Midbrain (tissue), 1 donor: ENCODE data around the gene BMP7.
A peak's percentile ranks its signal among the peaks of the same experiment; 100 is the strongest.
"Not testable (repeated sequence)": the region's sequence is repeated elsewhere in the genome, so short reads cannot be mapped to it uniquely, and the experiment has no call there.

Experiments used
- DNase-seq: peaks from one replicate; lab custom pipeline; 2025; lab: John Stamatoyannopoulos, UW

The BMP7 gene

GRCh38 chr20:57265336-57265996, 975 bp downstream of the BMP7 start:
- DNase-seq: no peak

GRCh38 chr20:57264908-57265335, 1.5 kb downstream of the BMP7 start:
- not testable (repeated sequence) for DNase-seq

DNA sequence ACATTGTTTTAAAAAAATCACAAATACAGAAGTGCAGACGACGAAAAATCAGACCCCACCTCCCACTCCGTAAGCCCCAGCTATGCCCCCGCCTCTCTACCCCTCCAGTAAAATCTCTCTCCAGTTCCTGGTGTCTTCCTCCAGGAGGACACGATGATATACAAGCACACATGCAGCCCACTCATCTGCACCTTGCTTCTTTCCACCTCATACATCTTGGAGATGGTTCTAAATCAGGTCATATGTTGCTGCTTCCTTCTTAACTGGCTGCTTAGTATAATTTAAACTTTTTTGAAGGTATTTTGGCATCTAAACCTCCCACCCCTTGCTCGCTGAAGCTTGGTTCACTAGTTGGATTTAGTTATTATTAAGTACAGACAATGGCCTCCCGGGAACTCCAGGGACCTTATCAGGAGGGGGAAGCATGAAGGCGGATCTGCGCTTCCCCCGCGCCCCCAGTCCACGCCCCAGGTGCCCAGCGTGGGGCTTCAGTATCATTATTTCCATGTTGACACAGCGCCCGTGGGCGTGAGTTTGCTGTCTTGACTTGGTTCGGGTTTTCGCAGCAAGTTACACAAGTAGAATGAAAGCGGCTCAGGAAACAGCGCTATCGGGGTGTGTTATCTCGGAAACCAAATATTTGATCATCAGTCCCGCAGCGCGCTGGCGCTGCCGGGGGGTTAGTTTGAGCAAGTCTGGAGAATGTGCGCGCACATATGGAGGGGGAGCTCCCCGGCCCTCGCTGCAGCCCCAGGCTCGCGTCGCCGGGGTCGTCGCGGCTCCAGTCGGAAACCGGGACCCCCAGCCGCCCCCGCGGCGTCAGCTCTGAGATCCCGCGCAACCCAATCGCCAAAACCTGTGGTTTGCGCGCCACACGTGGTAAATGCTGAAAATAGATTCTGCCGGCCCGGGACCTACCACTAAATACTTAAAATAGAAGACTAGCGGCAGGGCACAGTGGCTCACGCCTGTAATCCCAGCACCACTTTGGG, 2.3 kb downstream of the BMP7 start:
- no peak for DNase-seq

GRCh38 chr20:57262784-57263609, 3.4 kb downstream of the BMP7 start:
- peak; percentile 26 for DNase-seq

DNA sequence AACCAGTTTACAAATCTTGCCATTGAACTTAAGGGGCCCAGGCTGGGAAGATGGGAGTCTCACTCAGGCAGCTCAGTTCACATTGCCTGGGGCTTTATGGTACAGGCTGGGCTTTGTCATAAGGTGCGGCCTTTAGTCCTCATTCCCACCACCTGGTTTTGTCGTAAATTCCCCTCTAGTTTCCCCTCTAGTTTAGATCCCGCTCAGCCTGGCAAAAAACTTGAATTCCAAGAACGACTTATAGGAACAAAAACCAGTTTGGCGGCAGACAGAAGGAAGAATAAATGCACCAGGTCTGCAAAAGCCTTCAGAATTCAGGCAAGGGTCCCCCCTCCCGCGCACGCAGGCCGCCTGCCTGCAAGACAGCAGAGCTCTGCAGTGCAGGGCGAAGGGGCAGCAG, 4.1 kb downstream of the BMP7 start:
- no peak for DNase-seq

DNA sequence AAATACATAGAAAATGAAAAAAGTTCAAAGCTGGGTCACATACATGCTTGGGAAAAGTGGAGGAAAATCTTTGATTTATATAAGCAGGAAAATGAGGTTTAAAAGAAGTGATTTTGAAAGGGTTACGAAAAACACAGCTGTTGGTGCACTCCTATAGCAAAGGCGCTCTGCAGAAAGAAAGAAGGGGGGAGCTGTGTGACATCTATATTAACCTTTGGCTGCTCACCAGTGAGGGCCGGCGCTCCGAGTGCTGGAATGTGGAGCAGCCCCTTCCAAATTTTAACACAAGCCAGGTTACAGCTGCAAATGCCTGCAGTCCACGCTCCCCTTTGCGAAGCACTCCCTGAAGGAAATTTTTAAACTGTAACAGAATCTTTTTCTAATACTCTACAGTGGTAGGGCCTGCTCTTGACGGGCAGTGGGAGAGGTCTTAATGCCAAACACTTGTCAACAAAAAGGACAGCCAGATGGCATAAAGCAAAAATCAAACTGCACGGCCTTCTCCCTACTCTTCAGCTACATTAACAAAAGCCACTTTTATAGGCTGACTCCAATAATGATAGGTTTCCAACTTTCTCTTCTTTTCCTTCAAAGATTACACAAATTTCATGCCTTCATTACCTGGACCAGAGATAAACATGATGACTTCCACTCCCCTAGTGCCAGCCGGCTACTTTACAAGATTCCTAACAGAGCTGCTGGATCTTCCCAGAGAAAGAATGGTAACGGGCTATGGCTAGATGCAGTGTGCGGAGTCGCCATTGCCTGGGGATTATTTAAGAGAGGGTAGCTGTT, 4.8 kb downstream of the BMP7 start:
- no peak for DNase-seq

GRCh38 chr20:57260934-57261333, 5.5 kb downstream of the BMP7 start:
- DNase-seq: no peak

DNA sequence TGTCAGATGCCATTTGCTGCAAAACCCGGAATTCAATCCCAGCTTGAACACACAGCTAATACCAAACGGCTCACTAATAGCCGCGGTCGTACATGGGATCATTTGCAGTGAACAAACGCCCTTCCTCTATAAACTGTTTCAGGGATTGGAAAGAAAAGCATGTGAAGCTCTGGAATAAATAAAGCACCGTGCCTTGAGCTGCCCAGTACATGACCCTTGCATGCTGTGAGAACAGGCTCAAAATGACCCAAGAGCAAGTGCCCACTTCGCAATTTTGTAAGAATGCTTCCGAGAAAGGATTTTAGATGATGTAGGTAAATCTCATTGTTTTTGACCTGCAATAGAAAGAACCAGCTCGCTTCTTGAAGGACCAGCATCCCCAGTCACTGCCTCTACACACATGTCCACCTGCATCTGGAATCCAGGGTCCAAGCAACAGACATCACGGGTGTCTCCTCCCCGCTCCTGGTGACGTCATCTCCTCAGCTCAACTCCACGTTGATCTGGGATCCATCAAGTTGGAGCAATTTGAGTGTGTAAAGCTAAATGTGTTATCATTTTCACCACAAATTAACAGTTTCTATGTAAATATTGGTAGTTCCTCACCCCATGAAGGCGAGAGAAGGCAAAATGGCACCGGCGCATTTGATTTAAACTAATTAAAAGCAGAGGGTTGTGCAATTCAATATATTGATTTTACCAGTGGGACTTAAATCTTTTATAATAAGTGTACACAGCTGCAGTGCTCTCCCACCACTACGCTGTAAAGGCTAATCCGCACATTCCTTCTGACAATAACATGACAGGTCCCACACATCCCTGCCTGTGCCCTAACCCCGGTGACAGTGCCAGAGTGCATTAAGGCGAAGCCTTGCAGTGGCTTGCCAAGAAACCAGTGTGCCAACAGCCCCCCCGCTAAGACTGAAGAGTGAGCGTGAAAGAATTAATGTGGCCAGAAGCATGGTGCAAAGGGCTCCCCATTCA, 6.2 kb downstream of the BMP7 start:
- DNase-seq: no peak

GRCh38 chr20:57259121-57259937, 7.1 kb downstream of the BMP7 start:
- DNase-seq: peak; percentile 48

- peak; percentile 32 for DNase-seq
Observed at GRCh38 chr20:57257701-57258453, 8.6 kb downstream of the BMP7 start.

GRCh38 chr20:57256908-57257307, 9.5 kb downstream of the BMP7 start:
- no peak for DNase-seq

DNA sequence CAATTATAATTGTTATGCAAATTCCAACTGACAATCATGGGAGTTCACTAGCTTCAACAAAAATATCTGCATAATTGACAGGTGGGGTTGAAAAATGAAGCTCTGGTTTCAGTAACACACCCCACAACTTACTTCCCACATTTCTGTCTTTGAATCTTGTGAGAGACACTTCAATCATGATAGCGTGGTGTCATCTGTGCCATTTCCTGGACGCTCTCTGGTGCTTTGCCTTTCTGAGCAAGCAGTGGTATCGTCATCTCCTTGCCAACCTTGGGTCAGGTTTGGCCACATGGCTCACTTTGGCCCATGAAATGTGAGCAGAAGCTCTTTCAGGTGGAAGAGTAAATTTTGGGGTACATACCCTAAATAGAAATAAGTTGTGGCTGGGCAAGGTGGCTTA, 10.2 kb downstream of the BMP7 start:
- DNase-seq: no peak

DNA sequence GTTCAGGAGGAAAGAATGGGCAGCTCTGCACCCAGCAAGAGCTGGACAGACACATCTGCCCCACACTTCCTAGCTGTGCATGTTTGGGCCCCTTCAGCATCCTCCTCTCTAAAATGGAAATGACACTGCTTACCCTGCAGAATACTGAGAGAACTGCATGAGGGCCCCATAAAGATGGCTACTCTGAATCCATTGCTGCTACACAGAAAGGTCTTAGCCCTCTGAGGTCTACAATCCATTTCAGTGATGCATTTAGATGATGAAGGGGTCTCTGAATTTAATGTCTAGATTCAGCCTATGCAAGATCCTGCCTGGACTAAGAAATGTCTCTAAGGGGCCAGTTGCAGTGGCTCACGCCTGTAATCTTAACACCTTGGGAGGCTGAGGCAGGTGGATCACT, 11.3 kb downstream of the BMP7 start:
- no peak for DNase-seq

- DNase-seq: no peak
Observed at GRCh38 chr20:57252559-57253162, 13.8 kb downstream of the BMP7 start.

GRCh38 chr20:57251949-57252348, 14.5 kb downstream of the BMP7 start:
- DNase-seq: no peak

- no peak for DNase-seq
Observed at GRCh38 chr20:57251344-57251743, 15.1 kb downstream of the BMP7 start.

GRCh38 chr20:57250607-57251343, 15.7 kb downstream of the BMP7 start:
- no peak for DNase-seq
